Caco-2 (cell line): ENCODE data around the gene OTOG. TPM values are rescaled to one million over a fixed set of nuclear protein-coding genes. Genes with fewer than 3 reads are reported as not detected.

Experiments used
- BruUV-seq: library from RNA; stranded (reverse); fragments of 400-500 nt; replicated peaks from 2 replicates; lab custom pipeline; 2021; lab: Mats Ljungman, UMichigan
- CTCF ChIA-PET: fragments of 300-600 bp; sonication (Branson Sonifier 250); formaldehyde crosslinking; loops from one replicate; lab custom pipeline; 2022; ENCODE audit warnings: antibody characterized with exemption; lab: Charles Lee
- POLR2A ChIA-PET: fragments of 300-600 bp; sonication (Branson Sonifier 250); formaldehyde crosslinking; loops from one replicate; lab custom pipeline; 2022; ENCODE audit warnings: antibody characterized with exemption; lab: Charles Lee
- DNase-seq, 2 experiments: peaks; one replicate each; pipeline versions ENCODE4 v3.0.0 to v3.0.0-alpha.2; 2020 to 2022
- H3K27me3 ChIP-seq: replicated peaks from 2 replicates; pipeline ENCODE4 v1.6.0; 2011; ENCODE audit warnings: low read length; ENCODE audit not compliant: control insufficient read depth, insufficient read depth
- H3K36me3 ChIP-seq: 2 replicates; pipeline ENCODE4 v1.5.1; 2011; ENCODE audit warnings: low read length; ENCODE audit not compliant: control insufficient read depth, insufficient read depth
- H3K4me1 ChIP-seq: fragments of 250-450 bp; sonication (Bioruptor Pico); 2 replicates; pipeline ENCODE4 v1.5.1; 2020; ENCODE audit warnings: mild to moderate bottlenecking
- H3K4me3 ChIP-seq: 2 replicates; pipeline ENCODE4 v1.5.1; 2011; ENCODE audit warnings: low read depth, mild to moderate bottlenecking, control low read depth, low read length
- H3K9me3 ChIP-seq: fragments of 250-450 bp; sonication (Bioruptor Pico); 2 replicates; pipeline ENCODE4 v1.5.1; 2020; ENCODE audit warnings: mild to moderate bottlenecking, moderate library complexity
- H3K27ac Mint-ChIP-seq: one replicate; pipeline ENCODE4 v1.8.0; 2022; ENCODE audit warnings: mixed read lengths; ENCODE audit not compliant: unreplicated experiment
- H3K27me3 Mint-ChIP-seq: one replicate; pipeline ENCODE4 v1.8.0; 2022; ENCODE audit warnings: mixed read lengths; ENCODE audit not compliant: insufficient read depth, unreplicated experiment
- H3K36me3 Mint-ChIP-seq: one replicate; pipeline ENCODE4 v1.8.0; 2022; ENCODE audit warnings: mild to moderate bottlenecking, mixed read lengths; ENCODE audit not compliant: insufficient read depth, unreplicated experiment
- H3K4me1 Mint-ChIP-seq: one replicate; pipeline ENCODE4 v1.8.0; 2022; ENCODE audit warnings: low read depth, mixed read lengths; ENCODE audit not compliant: unreplicated experiment
- H3K4me3 Mint-ChIP-seq: one replicate; pipeline ENCODE4 v1.8.0; 2022; ENCODE audit warnings: mild to moderate bottlenecking, moderate library complexity, mixed read lengths; ENCODE audit not compliant: unreplicated experiment
- H3K9me3 Mint-ChIP-seq: one replicate; pipeline ENCODE4 v1.8.0; 2022; ENCODE audit warnings: mixed read lengths; ENCODE audit not compliant: unreplicated experiment
- CTCF ChIP-seq, 2 experiments: fragments of 200-600 bp in 1 of 2; IDR thresholded peaks; 1 replicate in 1 of 2; 2 replicates in 1 of 2; pipeline versions ENCODE4 v1.5.1 to v1.8.0; 2011 to 2022; ENCODE audit warnings: antibody characterized with exemption in 1 of 2, control low read depth in 1 of 2, inconsistent platforms in 1 of 2, low read depth in 1 of 2, low read length in 1 of 2, mild to moderate bottlenecking in 1 of 2, moderate library complexity in 1 of 2; ENCODE audit not compliant: insufficient read depth in 1 of 2, severe bottlenecking in 1 of 2, unreplicated experiment in 1 of 2
- intact Hi-C: fragments of 100-400 bp; cut with micrococcal nuclease; formaldehyde crosslinking; loops from one replicate; pipeline ENCODE4 v1.10.0; 2022; ENCODE audit not compliant: unreplicated experiment
- total RNA-seq: library from RNA; stranded (reverse); gene quantifications from 2 replicates; pipeline ENCODE4 v1.2.3, GENCODE V29; 2022

OTOG gene
- total RNA-seq, 1 experiment from 2014 or later = 0.95 TPM

- no peaks in the 10 kb centered on the region for H3K36me3 Mint-ChIP-seq
- ChIA-PET CTCF (no interaction called here), POLR2A (no interaction called here)
- H3K27me3 ChIP-seq = no peaks in the 10 kb centered on the region
- H3K27me3 Mint-ChIP-seq = peaks cover 26% of the 10 kb centered on the region
- no peak overlapping the region for H3K4me3 Mint-ChIP-seq
- no peaks in the 10 kb centered on the region for H3K9me3 ChIP-seq
- TF ChIP-seq CTCF (IDR thresholded peaks at IDR 0.05; ENCODE audit: insufficient read depth in 1 of 2, low read depth in 1 of 2, low read length in 1 of 2, severe bottlenecking in 1 of 2, unreplicated experiment in 1 of 2) = no peak
- intact Hi-C loops = no loop called here
- BruUV-seq = no TSS peak
- no peak overlapping the region for H3K4me3 ChIP-seq
- H3K27ac Mint-ChIP-seq = no peak overlapping the region
- no peaks in the 10 kb centered on the region for H3K36me3 ChIP-seq
- H3K4me1 Mint-ChIP-seq = no peaks in the 10 kb centered on the region
- H3K4me1 ChIP-seq = no peaks in the 10 kb centered on the region
- no peak for DNase-seq
- no peaks in the 10 kb centered on the region for H3K9me3 Mint-ChIP-seq
These were observed 82.1 kb downstream of the OTOG start for GRCh38 chr11:17629113-17629512.

GRCh38 chr11:17630936-17631335 is 83.9 kb downstream of the OTOG start:
- Mint-ChIP-seq H3K9me3 (no peaks in the 10 kb centered on the region), H3K27me3 (peaks cover 19% of the 10 kb centered on the region), H3K27ac (no peak overlapping the region), H3K36me3 (no peaks in the 10 kb centered on the region), H3K4me3 (no peak overlapping the region), H3K4me1 (no peaks in the 10 kb centered on the region)
- intact Hi-C loops = no loop called here
- ChIA-PET CTCF (no interaction called here), POLR2A (no interaction called here)
- Histone ChIP-seq H3K27me3 (no peaks in the 10 kb centered on the region), H3K4me1 (no peaks in the 10 kb centered on the region), H3K9me3 (no peaks in the 10 kb centered on the region), H3K36me3 (no peaks in the 10 kb centered on the region), H3K4me3 (no peak overlapping the region)
- no TSS peak for BruUV-seq
- no peak for DNase-seq
- no peak for TF ChIP-seq CTCF (IDR thresholded peaks at IDR 0.05; ENCODE audit: insufficient read depth in 1 of 2, low read depth in 1 of 2, low read length in 1 of 2, severe bottlenecking in 1 of 2, unreplicated experiment in 1 of 2)

DNA sequence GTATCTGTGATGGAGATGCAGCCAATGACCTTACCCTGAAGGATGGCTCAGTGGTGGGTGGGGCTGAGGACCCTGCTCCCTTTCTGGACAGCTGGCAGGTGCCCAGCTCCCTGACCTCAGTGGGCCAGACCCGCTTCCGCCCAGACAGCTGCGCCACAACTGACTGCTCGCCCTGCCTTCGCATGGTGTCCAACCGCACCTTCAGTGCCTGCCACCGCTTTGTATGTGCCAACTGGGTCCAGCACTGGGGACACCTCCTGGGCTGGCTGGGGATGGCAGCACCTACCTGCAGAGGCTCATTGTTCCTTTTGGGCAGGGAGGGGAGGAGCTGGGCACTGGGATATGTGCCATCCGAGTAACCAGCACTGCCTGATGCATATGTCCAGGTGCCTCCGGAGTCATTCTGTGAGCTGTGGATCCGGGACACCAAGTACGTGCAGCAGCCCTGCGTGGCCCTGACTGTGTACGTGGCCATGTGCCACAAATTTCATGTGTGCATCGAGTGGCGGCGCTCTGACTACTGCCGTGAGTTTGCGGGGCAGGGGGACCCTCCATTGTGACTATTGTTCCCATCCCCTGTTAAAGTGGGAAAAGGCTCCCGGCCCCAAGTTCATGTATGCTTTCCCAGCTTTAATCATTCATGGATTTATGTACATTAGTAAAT is 84.8 kb downstream of the OTOG start:
- H3K36me3 ChIP-seq = no peaks in the 10 kb centered on the region
- ChIA-PET POLR2A (no interaction called here), CTCF (no interaction called here)
- Mint-ChIP-seq H3K27me3 (peaks cover 19% of the 10 kb centered on the region), H3K36me3 (no peaks in the 10 kb centered on the region), H3K4me3 (no peak overlapping the region), H3K9me3 (no peaks in the 10 kb centered on the region), H3K4me1 (no peaks in the 10 kb centered on the region), H3K27ac (no peak overlapping the region)
- no peaks in the 10 kb centered on the region for H3K9me3 ChIP-seq
- DNase-seq = no peak
- no TSS peak for BruUV-seq
- no peaks in the 10 kb centered on the region for H3K27me3 ChIP-seq
- no peaks in the 10 kb centered on the region for H3K4me1 ChIP-seq
- H3K4me3 ChIP-seq = no peak overlapping the region
- no peak for TF ChIP-seq CTCF (IDR thresholded peaks at IDR 0.05; ENCODE audit: insufficient read depth in 1 of 2, low read depth in 1 of 2, low read length in 1 of 2, severe bottlenecking in 1 of 2, unreplicated experiment in 1 of 2)
- intact Hi-C loops = no loop called here
